ENCODE results near the gene SHLD1.

DNA sequence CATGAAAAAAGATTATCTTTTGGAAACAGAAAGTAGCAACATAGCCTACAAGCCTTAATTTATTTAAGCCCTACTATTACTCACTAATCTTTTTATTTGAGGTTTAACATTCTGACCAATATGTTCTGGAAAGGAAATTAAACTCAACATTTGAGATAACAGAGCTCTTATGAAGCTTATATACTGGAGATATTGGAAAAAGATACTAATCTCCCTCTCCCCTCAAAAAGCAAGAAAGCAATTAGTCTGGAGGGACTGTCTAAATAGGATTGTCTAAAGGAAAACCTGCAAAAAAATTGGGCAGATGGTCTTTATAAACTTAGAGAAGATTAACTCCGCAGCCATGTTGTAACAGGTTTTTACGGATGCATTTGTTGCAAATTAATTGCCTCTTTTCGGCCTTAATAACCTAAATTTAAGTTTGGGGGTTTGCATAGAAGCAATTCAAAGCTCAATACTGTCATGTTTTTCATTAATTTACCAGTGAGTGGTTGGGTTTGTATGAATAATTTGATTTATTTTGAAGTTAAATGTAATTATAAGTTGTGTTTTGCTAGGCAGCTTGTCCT is 79.1 kb downstream of the SHLD1 start:
- no peak for TF ChIP-seq POLR2AphosphoS5 (IDR thresholded peaks at IDR 0.05; ENCODE audit: low read depth, low read length)
- TF ChIP-seq, protein P1, sequence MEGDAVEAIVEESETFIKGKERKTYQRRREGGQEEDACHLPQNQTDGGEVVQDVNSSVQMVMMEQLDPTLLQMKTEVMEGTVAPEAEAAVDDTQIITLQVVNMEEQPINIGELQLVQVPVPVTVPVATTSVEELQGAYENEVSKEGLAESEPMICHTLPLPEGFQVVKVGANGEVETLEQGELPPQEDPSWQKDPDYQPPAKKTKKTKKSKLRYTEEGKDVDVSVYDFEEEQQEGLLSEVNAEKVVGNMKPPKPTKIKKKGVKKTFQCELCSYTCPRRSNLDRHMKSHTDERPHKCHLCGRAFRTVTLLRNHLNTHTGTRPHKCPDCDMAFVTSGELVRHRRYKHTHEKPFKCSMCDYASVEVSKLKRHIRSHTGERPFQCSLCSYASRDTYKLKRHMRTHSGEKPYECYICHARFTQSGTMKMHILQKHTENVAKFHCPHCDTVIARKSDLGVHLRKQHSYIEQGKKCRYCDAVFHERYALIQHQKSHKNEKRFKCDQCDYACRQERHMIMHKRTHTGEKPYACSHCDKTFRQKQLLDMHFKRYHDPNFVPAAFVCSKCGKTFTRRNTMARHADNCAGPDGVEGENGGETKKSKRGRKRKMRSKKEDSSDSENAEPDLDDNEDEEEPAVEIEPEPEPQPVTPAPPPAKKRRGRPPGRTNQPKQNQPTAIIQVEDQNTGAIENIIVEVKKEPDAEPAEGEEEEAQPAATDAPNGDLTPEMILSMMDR (IDR thresholded peaks at IDR 0.05 in 2 of 3, conservative IDR thresholded peaks at IDR 0.05 in 1 of 3; ENCODE audit: borderline replicate concordance in 1 of 3, insufficient read depth in 1 of 3, low read depth in 2 of 3, low read length in 2 of 3) = no peak

All from HCT116 (cell line).